ENCODE measurements around the gene LRP10. TPM values are rescaled to one million over a fixed set of nuclear protein-coding genes. Genes with fewer than 3 reads are reported as not detected.

The LRP10 gene
- total RNA-seq, 1 donor from 2014 or later = 0.92 TPM

GRCh38 chr14:22882064-22882463, 10.5 kb downstream of the LRP10 start:
- H3K4me3 Mint-ChIP-seq = peak overlapping the region; percentile 1
- H3K27ac ChIP-seq = peak overlapping the region; percentile 41
- peak overlapping the region; percentile 13 for H3K27ac Mint-ChIP-seq

DNA sequence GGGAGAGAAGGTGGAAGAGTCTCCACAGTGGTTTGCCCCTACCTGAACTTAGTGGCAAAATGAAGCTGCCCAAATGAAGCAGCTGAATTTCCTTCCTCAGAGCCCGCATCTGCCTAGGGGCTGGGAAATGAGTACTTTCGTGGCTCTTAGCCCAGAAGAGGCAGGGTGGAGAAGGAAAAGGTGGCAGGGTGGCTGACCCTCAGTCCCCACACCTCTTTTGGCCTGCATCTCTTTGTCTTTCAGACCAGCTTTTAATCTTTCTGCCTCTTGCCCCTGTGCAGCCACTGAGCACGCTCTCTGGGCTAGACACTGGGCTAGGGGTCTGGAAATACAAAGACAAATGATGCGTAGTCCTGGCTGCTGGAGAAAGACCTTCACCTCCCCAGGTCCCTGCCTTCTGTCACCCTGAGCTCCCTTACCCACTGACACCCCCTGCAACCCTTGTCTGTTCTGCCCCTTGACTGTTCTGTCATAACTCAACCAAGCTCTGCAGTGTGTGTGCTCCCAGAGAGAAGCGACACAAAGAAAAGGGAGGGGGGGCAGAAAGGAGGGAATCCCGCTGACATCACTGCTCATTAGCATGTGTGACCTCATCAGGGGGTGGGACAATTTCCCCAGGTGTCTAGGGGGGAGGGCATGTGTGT, 11.1 kb downstream of the LRP10 start:
- no peaks in the 10 kb centered on the region for H3K9me3 ChIP-seq (ENCODE audit: low read depth)
- TF ChIP-seq EZH2 (IDR thresholded peaks at IDR 0.05) (no peak), EZH2phosphoT487 (IDR thresholded peaks at IDR 0.05) (no peak)
- TF ChIP-seq, protein P1, sequence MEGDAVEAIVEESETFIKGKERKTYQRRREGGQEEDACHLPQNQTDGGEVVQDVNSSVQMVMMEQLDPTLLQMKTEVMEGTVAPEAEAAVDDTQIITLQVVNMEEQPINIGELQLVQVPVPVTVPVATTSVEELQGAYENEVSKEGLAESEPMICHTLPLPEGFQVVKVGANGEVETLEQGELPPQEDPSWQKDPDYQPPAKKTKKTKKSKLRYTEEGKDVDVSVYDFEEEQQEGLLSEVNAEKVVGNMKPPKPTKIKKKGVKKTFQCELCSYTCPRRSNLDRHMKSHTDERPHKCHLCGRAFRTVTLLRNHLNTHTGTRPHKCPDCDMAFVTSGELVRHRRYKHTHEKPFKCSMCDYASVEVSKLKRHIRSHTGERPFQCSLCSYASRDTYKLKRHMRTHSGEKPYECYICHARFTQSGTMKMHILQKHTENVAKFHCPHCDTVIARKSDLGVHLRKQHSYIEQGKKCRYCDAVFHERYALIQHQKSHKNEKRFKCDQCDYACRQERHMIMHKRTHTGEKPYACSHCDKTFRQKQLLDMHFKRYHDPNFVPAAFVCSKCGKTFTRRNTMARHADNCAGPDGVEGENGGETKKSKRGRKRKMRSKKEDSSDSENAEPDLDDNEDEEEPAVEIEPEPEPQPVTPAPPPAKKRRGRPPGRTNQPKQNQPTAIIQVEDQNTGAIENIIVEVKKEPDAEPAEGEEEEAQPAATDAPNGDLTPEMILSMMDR (IDR thresholded peaks at IDR 0.05) = no peak
- peaks cover 43% of the 10 kb centered on the region for H3F3A ChIP-seq (ENCODE audit: low read depth)
- H3K4me3 Mint-ChIP-seq = peak overlapping the region; percentile 80
- H3K9me3 Mint-ChIP-seq = no peaks in the 10 kb centered on the region
- H2AFZ ChIP-seq (replicated peaks) = peak overlapping the region; percentile 83
- peak overlapping the region; percentile 97 for H3K27ac Mint-ChIP-seq
- H3K27me3 ChIP-seq = peaks cover 21% of the 10 kb centered on the region
- no peaks in the 10 kb centered on the region for H3K36me3 ChIP-seq
- H3K9ac ChIP-seq = no peak overlapping the region
- peak overlapping the region; percentile 41 for H3K27ac ChIP-seq
- H3K27me3 Mint-ChIP-seq (ENCODE audit: insufficient read depth, low read depth) = peaks cover 6% of the 10 kb centered on the region
- no peaks in the 10 kb centered on the region for H3K79me2 ChIP-seq (ENCODE audit: low read depth)
- peaks cover 12% of the 10 kb centered on the region for H3K36me3 Mint-ChIP-seq
- peaks cover 55% of the 10 kb centered on the region for H3K4me1 Mint-ChIP-seq
- peak overlapping the region; percentile 39 for H3K4me3 ChIP-seq
- peak overlapping the region; percentile 79 for H3K4me2 ChIP-seq
- H4K20me1 ChIP-seq (ENCODE audit: low read depth) = no peaks in the 10 kb centered on the region
- peak; percentile 82 for DNase-seq (ENCODE audit: low spot score)
- peaks cover 24% of the 10 kb centered on the region for H3K4me1 ChIP-seq

More at GRCh38 chr14:22882064-22882463, 10.5 kb downstream of the LRP10 start:
- H3K4me1 ChIP-seq = peaks cover 24% of the 10 kb centered on the region
- H3K9me3 Mint-ChIP-seq = no peaks in the 10 kb centered on the region
- peaks cover 38% of the 10 kb centered on the region for H3F3A ChIP-seq (ENCODE audit: low read depth)
- H3K27me3 Mint-ChIP-seq (ENCODE audit: insufficient read depth, low read depth) = peaks cover 8% of the 10 kb centered on the region
- no peak for TF ChIP-seq EZH2 (IDR thresholded peaks at IDR 0.05)
- TF ChIP-seq EZH2phosphoT487 (IDR thresholded peaks at IDR 0.05) = no peak
- TF ChIP-seq, protein P1 (IDR thresholded peaks at IDR 0.05) = no peak
- H3K27me3 ChIP-seq = peaks cover 21% of the 10 kb centered on the region
- H3K4me1 Mint-ChIP-seq = peaks cover 49% of the 10 kb centered on the region
- peaks cover 13% of the 10 kb centered on the region for H3K36me3 Mint-ChIP-seq
- no peak overlapping the region for H3K4me3 ChIP-seq
- H2AFZ ChIP-seq (replicated peaks) = peak overlapping the region; percentile 83
- H3K36me3 ChIP-seq = no peaks in the 10 kb centered on the region
- DNase-seq (ENCODE audit: low spot score) = no peak
- no peaks in the 10 kb centered on the region for H4K20me1 ChIP-seq (ENCODE audit: low read depth)
- no peaks in the 10 kb centered on the region for H3K9me3 ChIP-seq (ENCODE audit: low read depth)
- H3K9ac ChIP-seq = no peak overlapping the region
- H3K4me2 ChIP-seq = peak overlapping the region; percentile 79
- no peaks in the 10 kb centered on the region for H3K79me2 ChIP-seq (ENCODE audit: low read depth)

DNA sequence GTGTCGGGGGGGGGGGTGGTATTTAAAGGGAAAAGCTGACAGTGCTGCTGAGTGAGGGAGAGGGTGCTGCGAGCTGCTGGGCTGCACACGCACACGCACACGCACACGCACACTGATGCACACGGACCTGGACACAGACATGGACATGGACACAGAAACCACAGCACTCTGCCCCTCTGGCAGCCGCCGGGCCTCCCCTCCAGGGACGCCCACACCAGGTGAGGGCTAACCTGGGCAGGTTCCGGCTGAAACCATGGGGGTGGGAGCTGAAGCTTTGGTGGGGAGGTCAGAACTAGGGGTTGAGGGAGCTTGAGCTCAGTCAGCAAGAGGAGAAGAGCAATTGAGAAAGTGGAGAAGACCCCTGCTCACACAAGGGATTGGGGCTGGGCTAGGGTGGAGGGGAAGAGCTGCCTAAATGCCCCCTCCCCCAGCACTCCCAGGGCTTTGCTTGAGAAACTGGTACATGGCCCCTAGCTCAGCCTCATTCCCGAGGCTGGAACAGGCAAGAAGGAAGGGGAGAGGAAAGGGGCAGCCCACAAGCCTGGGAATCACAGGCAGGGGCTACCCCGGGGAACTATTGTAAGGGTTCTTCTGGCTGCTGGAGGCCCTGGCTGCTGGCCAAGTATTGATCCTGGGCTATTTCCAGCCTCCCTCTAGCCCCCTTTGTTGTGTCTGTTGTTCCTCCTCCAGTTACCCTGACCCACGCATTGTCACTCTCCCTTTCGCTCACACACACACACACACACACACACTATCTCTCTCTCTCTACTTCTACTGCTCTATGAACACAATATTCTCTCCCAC, 11.8 kb downstream of the LRP10 start, which contains the start of gene REM2:
REM2 (plus strand) TSS at position 50 of the 804 bp plus-strand sequence; CDS start at position 116, 66 bp downstream.
- peak; percentile 64 for DNase-seq (ENCODE audit: low spot score)
- Mint-ChIP-seq H3K9me3 (no peaks in the 10 kb centered on the region), H3K4me1 (peaks cover 59% of the 10 kb centered on the region), H3K4me3 (peak within 1 kb of the TSS; percentile 80), H3K27ac (peak within 1 kb of the TSS; percentile 99), H3K27me3 (ENCODE audit: insufficient read depth, low read depth) (peaks cover 8% of the 10 kb centered on the region), H3K36me3 (peaks cover 9% of the 10 kb centered on the region)
- peaks cover 24% of the 10 kb centered on the region for H3K4me1 ChIP-seq
- H3K9me3 ChIP-seq (ENCODE audit: low read depth) = no peaks in the 10 kb centered on the region
- H3K4me2 ChIP-seq = peak within 1 kb of the TSS; percentile 79
- no peaks in the 10 kb centered on the region for H4K20me1 ChIP-seq (ENCODE audit: low read depth)
- H3K27me3 ChIP-seq = peaks cover 21% of the 10 kb centered on the region
- H3K4me3 ChIP-seq = peak within 1 kb of the TSS; percentile 39
- peak within 1 kb of the TSS; percentile 41 for H3K27ac ChIP-seq
- TF ChIP-seq, protein P1 (IDR thresholded peaks at IDR 0.05) = no peak
- TF ChIP-seq EZH2 (IDR thresholded peaks at IDR 0.05) (no peak), EZH2phosphoT487 (IDR thresholded peaks at IDR 0.05) (no peak)
- no peak within 1 kb of the TSS for H3K9ac ChIP-seq
- peak within 1 kb of the TSS; percentile 83 for H2AFZ ChIP-seq (replicated peaks)
- no peaks in the 10 kb centered on the region for H3K79me2 ChIP-seq (ENCODE audit: low read depth)
- peaks cover 49% of the 10 kb centered on the region for H3F3A ChIP-seq (ENCODE audit: low read depth)
- H3K36me3 ChIP-seq = no peaks in the 10 kb centered on the region

All from neural progenitor cell (in vitro differentiated cells).